Measurements from ENCODE around the gene SLC10A7. TPM values are rescaled to one million over a fixed set of nuclear protein-coding genes. Genes with fewer than 3 reads are reported as not detected.

SLC10A7 gene
- polyA plus RNA-seq, 4 donors: 12.9 to 16.5 (median 14.9) TPM

DNA sequence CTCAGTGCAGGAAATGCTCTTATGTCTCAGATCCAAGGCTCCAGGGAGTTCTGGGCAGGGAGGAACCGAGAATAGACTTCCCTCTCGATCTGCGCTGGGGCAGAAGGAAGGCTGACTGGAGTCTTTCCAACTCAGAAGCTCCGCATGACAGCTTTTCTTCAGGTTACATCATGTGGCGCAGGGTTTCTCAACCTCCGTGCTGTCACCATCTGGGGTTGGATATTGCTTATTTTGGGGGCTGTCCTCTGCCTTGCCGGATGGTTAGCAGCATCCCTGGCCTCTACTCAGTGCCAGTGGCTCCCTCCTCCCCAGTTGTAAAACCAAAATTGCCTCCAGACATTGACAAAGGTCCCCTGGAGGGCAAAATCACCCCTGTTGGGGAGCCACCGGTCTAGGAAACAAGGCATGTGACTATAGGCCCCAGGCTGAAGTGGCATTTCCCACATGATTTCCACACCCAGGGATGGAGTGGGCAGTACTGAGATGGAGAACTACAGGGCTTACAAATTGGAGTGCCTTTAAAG lies 286.0 kb downstream of the SLC10A7 start:
- no peak for DNase-seq (ENCODE audit: low read depth in 4 of 4, low spot score in 2 of 4)

GRCh38 chr4:146232131-146232722 lies 289.5 kb downstream of the SLC10A7 start:
- no peak for DNase-seq (ENCODE audit: low read depth in 4 of 4, low spot score in 2 of 4)

GRCh38 chr4:146229406-146229805 lies 292.3 kb downstream of the SLC10A7 start:
- no peak for DNase-seq (ENCODE audit: low read depth in 4 of 4, low spot score in 2 of 4)

DNA sequence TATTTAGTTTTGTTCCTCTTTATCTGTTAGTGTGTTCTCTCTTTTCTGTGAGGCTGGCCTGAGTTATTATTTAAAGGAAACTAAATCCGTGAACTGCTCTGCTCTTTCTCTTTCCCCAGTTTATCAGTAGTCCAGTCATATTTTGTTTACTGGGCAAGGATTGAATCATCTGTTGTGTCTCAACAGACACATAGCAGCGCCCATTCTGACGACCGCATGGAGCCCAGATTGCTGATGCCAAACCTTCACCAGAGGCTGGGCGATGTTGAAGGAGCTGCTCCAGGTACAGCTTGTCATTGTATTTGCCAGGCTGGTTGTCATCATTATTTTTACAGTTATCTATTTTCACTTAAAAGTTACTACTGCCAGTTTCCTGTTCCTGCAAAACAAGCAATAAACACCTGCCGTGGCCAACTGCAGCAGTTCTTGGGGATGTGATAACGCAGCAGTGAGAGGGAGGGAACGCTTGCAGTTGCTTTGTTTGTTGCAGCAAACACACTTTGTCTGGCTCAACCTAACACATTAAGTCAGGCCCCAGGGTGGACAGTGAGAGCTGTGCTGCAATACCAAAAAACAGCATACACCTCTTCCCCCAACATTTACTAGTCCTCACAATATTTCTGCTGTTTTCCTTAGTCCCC lies 297.3 kb downstream of the SLC10A7 start:
- no peak for DNase-seq (ENCODE audit: low read depth in 4 of 4, low spot score in 2 of 4)

- DNase-seq (ENCODE audit: low read depth in 4 of 4, low spot score in 2 of 4): no peak
Measured at GRCh38 chr4:146222313-146222712, 299.4 kb downstream of the SLC10A7 start.

GRCh38 chr4:146214238-146214637 lies 307.5 kb downstream of the SLC10A7 start, which contains the start of gene REELD1:
TSS of gene REELD1 (plus strand) at chr4:146214538. CDS start at chr4:146216953, 2,415 bp downstream.
- no peak for DNase-seq (ENCODE audit: low read depth in 4 of 4, low spot score in 2 of 4)

GRCh38 chr4:146212781-146213180 lies 309.0 kb downstream of the SLC10A7 start:
- DNase-seq (ENCODE audit: low read depth in 4 of 4, low spot score in 2 of 4): no peak

- DNase-seq (ENCODE audit: low read depth in 4 of 4, low spot score in 2 of 4): no peak
Measured at GRCh38 chr4:146211440-146211839, 310.3 kb downstream of the SLC10A7 start.

DNA sequence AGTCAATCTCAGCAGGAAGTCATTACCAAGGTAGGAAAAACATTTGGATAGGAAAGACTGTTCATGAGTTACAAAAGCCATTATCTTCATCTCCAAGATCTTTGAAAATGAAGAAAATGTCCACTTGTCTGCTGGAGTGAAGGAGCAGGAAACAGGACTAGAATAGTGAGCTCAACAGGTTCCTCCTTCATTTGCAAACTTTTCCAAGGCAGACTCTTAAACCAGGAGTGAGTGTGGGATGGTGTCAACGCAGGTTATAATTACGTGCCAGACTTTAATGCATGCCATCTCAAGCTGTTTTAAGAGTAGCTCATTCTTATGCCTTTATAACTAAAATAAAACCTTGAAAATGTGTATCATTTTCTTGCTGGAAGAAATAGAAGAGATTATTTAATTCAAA lies 310.9 kb downstream of the SLC10A7 start:
- DNase-seq (ENCODE audit: low read depth in 4 of 4, low spot score in 2 of 4): no peak

DNA sequence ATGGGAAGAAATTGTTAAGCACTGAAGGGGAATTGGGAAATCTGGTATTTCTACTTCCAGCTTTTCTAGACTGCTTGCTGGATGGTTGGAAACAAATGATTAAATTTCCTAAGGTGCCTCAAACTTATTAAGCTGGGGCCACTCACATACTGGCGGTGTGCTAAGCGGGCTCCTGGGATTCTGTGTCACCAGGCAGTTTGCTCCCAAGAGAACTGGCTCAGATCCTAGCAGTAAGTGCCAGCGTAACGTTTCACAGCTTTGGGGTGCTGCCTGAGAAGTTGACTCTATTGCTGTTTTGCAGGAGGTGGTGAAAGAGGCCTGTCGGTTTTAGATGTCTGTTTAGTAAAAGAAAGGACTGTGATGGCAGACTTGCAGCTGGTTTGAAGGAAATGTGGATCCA lies 314.3 kb downstream of the SLC10A7 start:
- no peak for DNase-seq (ENCODE audit: low read depth in 4 of 4, low spot score in 2 of 4)

Other genes starting within 250 kb of the SLC10A7 start
- not detected for gene POU4F2, start 117.0 kb upstream of the SLC10A7 start, polyA plus RNA-seq (ENCODE audit: insufficient read length in 4 of 4)